Adipocyte (in vitro differentiated cells): ENCODE results near the gene GTPBP2.
A peak's percentile ranks its signal among the peaks of the same experiment; 100 is the strongest.

Experiments
- DNase-seq: peaks from one replicate; pipeline ENCODE4 v3.0.0-alpha.2; 2015; ENCODE audit warnings: low read depth
- H3K27me3 ChIP-seq: replicated peaks from 2 replicates; pipeline ENCODE4 v1.7.0; 2013; ENCODE audit warnings: mild to moderate bottlenecking, low read length, moderate library complexity; ENCODE audit not compliant: control insufficient read depth, insufficient read depth
- H3K36me3 ChIP-seq: 2 replicates; pipeline ENCODE4 v1.7.0; 2013; ENCODE audit warnings: low read length, mild to moderate bottlenecking, moderate library complexity; ENCODE audit not compliant: control insufficient read depth, insufficient read depth, severe bottlenecking
- H3K4me1 ChIP-seq: 2 replicates; pipeline ENCODE4 v1.7.0; 2013; ENCODE audit warnings: mild to moderate bottlenecking, low read length, moderate library complexity; ENCODE audit not compliant: control insufficient read depth, insufficient read depth
- H3K4me3 ChIP-seq: 2 replicates; pipeline ENCODE4 v1.7.0; 2013; ENCODE audit warnings: mild to moderate bottlenecking, low read length, moderate library complexity
- H3K9ac ChIP-seq: 2 replicates; pipeline ENCODE4 v1.7.0; 2013; ENCODE audit warnings: mild to moderate bottlenecking, low read length, moderate library complexity
- H3K9me3 ChIP-seq: 2 replicates; pipeline ENCODE4 v1.7.0; 2013; ENCODE audit warnings: mild to moderate bottlenecking, low read length, moderate library complexity; ENCODE audit not compliant: control insufficient read depth

The GTPBP2 gene

GRCh38 chr6:43629104-43629504 lies at the start of gene GTPBP2:
Gene GTPBP2, minus strand, starts transcription at chr6:43629264. Its CDS starts 102 bp downstream, at chr6:43629162.
- H3K4me1 ChIP-seq: peaks cover 27% of the 10 kb centered on the region
- peak within 1 kb of the TSS; percentile 99 for H3K9ac ChIP-seq
- H3K4me3 ChIP-seq: peak within 1 kb of the TSS; percentile 100
- no peaks in the 10 kb centered on the region for H3K9me3 ChIP-seq
- peaks cover 23% of the 10 kb centered on the region for H3K36me3 ChIP-seq
- no peaks in the 10 kb centered on the region for H3K27me3 ChIP-seq
- DNase-seq: peak; percentile 100

- H3K4me1 ChIP-seq: peaks cover 3% of the 10 kb centered on the region
- H3K36me3 ChIP-seq: peaks cover 64% of the 10 kb centered on the region
- no peak overlapping the region for H3K4me3 ChIP-seq
- no peaks in the 10 kb centered on the region for H3K9me3 ChIP-seq
- no peak overlapping the region for H3K9ac ChIP-seq
- no peak for DNase-seq
- H3K27me3 ChIP-seq: no peaks in the 10 kb centered on the region
Observed at GRCh38 chr6:43678341-43678740, 49.3 kb upstream of the GTPBP2 start.

DNA sequence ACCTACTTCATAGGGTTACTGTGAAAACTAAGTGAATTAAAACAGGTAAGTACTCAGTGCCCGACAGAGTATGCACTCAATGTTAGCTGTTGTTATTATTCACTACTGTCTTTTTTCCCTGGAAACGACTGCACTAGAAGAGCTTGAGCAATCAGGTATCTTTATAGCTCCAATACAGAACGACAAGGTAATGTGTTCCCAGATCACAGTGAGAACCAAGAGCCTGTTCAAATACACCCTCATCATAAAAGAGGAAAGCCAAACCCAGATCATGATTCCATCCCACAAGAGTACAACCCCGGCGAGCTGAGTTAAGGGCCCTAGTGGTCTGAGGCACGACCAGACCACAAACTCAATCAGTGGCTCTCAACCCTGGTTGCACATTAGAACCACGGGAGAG lies 48.7 kb upstream of the GTPBP2 start:
- H3K9ac ChIP-seq: no peak overlapping the region
- DNase-seq: no peak
- H3K9me3 ChIP-seq: no peaks in the 10 kb centered on the region
- H3K4me1 ChIP-seq: peaks cover 7% of the 10 kb centered on the region
- H3K27me3 ChIP-seq: no peaks in the 10 kb centered on the region
- peaks cover 64% of the 10 kb centered on the region for H3K36me3 ChIP-seq
- H3K4me3 ChIP-seq: no peak overlapping the region

GRCh38 chr6:43676962-43677606 lies 48.0 kb upstream of the GTPBP2 start:
- no peak overlapping the region for H3K4me3 ChIP-seq
- peaks cover 64% of the 10 kb centered on the region for H3K36me3 ChIP-seq
- DNase-seq: no peak
- H3K9ac ChIP-seq: no peak overlapping the region
- no peaks in the 10 kb centered on the region for H3K27me3 ChIP-seq
- no peaks in the 10 kb centered on the region for H3K9me3 ChIP-seq
- H3K4me1 ChIP-seq: peaks cover 14% of the 10 kb centered on the region

GRCh38 chr6:43674921-43675320 lies 45.9 kb upstream of the GTPBP2 start:
- H3K36me3 ChIP-seq: peaks cover 68% of the 10 kb centered on the region
- no peak overlapping the region for H3K9ac ChIP-seq
- no peaks in the 10 kb centered on the region for H3K9me3 ChIP-seq
- DNase-seq: no peak
- no peaks in the 10 kb centered on the region for H3K27me3 ChIP-seq
- peaks cover 36% of the 10 kb centered on the region for H3K4me1 ChIP-seq
- no peak overlapping the region for H3K4me3 ChIP-seq

- no peaks in the 10 kb centered on the region for H3K9me3 ChIP-seq
- peaks cover 63% of the 10 kb centered on the region for H3K36me3 ChIP-seq
- no peak for DNase-seq
- peaks cover 42% of the 10 kb centered on the region for H3K4me1 ChIP-seq
- no peak overlapping the region for H3K4me3 ChIP-seq
- H3K9ac ChIP-seq: no peak overlapping the region
- no peaks in the 10 kb centered on the region for H3K27me3 ChIP-seq
Observed at GRCh38 chr6:43674291-43674690, 45.2 kb upstream of the GTPBP2 start.

- Histone ChIP-seq H3K9me3 (no peaks in the 10 kb centered on the region), H3K4me1 (peaks cover 49% of the 10 kb centered on the region), H3K4me3 (no peak overlapping the region), H3K27me3 (no peaks in the 10 kb centered on the region), H3K36me3 (peaks cover 60% of the 10 kb centered on the region), H3K9ac (no peak overlapping the region)
- DNase-seq: no peak
Observed at GRCh38 chr6:43673444-43674084, 44.5 kb upstream of the GTPBP2 start.

- Histone ChIP-seq H3K4me3 (no peak overlapping the region), H3K9me3 (no peaks in the 10 kb centered on the region), H3K9ac (peak overlapping the region; percentile 68), H3K27me3 (no peaks in the 10 kb centered on the region), H3K36me3 (peaks cover 45% of the 10 kb centered on the region), H3K4me1 (peaks cover 62% of the 10 kb centered on the region)
- no peak for DNase-seq
Observed at GRCh38 chr6:43671801-43672690, 43.0 kb upstream of the GTPBP2 start.

DNA sequence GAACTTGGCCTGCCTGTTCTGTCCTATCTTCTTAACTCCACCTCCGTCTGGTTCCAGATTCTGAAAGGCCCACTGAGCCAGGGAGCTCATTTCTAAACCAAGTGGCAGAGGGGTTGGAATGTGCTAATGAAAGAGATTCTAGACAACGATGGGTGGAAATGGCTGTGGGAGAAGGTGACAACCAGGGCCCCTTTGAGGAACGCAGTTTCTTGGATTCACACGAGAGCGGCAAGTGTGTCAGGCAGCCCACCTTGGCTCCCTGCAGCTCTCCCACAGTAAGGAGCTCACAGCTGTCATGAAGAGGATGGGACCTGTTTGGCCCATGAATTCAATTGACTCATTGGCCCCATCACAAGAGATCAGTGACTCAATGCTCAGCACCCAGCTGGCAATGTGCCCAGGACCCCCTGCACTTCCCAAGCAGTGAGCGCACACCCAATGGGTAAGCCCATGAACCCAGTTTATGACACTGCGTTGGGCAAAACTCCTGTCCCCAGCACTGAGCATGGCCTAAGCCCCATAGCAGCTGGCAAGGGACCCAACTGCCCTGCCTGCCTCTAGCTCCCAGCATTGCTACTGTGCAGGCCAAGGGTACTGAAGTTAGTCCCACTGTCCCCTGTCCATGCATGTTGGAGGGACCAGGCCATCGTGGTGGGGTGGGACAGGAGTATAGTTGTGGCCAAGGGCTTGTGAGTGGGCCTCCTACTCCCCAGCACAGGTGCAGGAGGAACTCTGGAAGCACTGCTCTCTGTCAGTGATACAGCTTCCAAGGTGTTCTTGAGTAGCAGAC lies 42.1 kb upstream of the GTPBP2 start:
- Histone ChIP-seq H3K9me3 (no peaks in the 10 kb centered on the region), H3K9ac (no peak overlapping the region), H3K4me3 (no peak overlapping the region), H3K27me3 (no peaks in the 10 kb centered on the region), H3K36me3 (peaks cover 36% of the 10 kb centered on the region), H3K4me1 (peaks cover 62% of the 10 kb centered on the region)
- no peak for DNase-seq

- Histone ChIP-seq H3K4me3 (no peak overlapping the region), H3K9me3 (no peaks in the 10 kb centered on the region), H3K27me3 (no peaks in the 10 kb centered on the region), H3K9ac (no peak overlapping the region), H3K4me1 (peaks cover 62% of the 10 kb centered on the region), H3K36me3 (peaks cover 32% of the 10 kb centered on the region)
- DNase-seq: no peak
Observed at GRCh38 chr6:43670623-43670986, 41.5 kb upstream of the GTPBP2 start.
